ENCODE measurements around the gene NCKIPSD. TPM values are rescaled to one million over a fixed set of nuclear protein-coding genes. Genes with fewer than 3 reads are reported as not detected.

Gene NCKIPSD
- total RNA-seq, 2 donors from 2014 or later: 16.6 to 22.1 TPM

GRCh38 chr3:48662753-48663488 is 22.8 kb downstream of the NCKIPSD start, which contains the start of gene CELSR3:
CELSR3 (minus strand) TSS chr3:48662886; CDS start chr3:48662634, 252 bp downstream.
- intact Hi-C loops (cut with DNase I): no loop called here
- Histone ChIP-seq H3K27me3 (peaks cover 0 to 14% of the 10 kb centered on the region in 2 donors), H3K36me3 (replicated peaks in 1 of 2; ENCODE audit: insufficient read depth in 1 of 2, low read depth in 2 of 2) (no peaks in the 10 kb centered on the region), H3K9me3 (no peaks in the 10 kb centered on the region), H3K4me1 (peaks cover 29% of the 10 kb centered on the region), H3K4me3 (no peak within 1 kb of the TSS), H3K27ac (peak within 1 kb of the TSS in 2 of 4 donors; percentile 54 to 57)
- WGBS, 2 donors: 1 to 3% methylated on average over 11 to 50 of the region's 52 CpGs
- TF ChIP-seq CTCF (IDR thresholded peaks at IDR 0.05) (no peak), POLR2A (IDR thresholded peaks at IDR 0.05) (peak in 1 of 3 donors; percentile 15)
- peak; percentile 39 to 54 (median 47) for DNase-seq
- ATAC-seq: peak; percentile 21

GRCh38 chr3:48662145-48662752 is 23.5 kb downstream of the NCKIPSD start:
- no peak overlapping the region for H3K27ac ChIP-seq
- intact Hi-C loops (cut with DNase I): no loop called here
- TF ChIP-seq CTCF (IDR thresholded peaks at IDR 0.05): no peak
- no peak for TF ChIP-seq POLR2A (IDR thresholded peaks at IDR 0.05)
- DNase-seq (no peak), ATAC-seq (no peak)
- no peaks in the 10 kb centered on the region for H3K9me3 ChIP-seq
- H3K4me3 ChIP-seq: no peak overlapping the region
- peaks cover 29% of the 10 kb centered on the region for H3K4me1 ChIP-seq
- no peaks in the 10 kb centered on the region for H3K36me3 ChIP-seq (replicated peaks in 1 of 2; ENCODE audit: insufficient read depth in 1 of 2, low read depth in 2 of 2)
- WGBS, 2 donors: 2% methylated on average over 32 of the region's 46 CpGs; no CpG with 5 or more reads in 1 of the 2 donors
- H3K27me3 ChIP-seq: peaks cover 0 to 14% of the 10 kb centered on the region in 2 donors

- H3K4me3 ChIP-seq: no peak overlapping the region
- WGBS, 2 donors: 2% methylated on average over 20 to 67 of the region's 67 CpGs
- H3K36me3 ChIP-seq (replicated peaks in 1 of 2; ENCODE audit: insufficient read depth in 1 of 2, low read depth in 2 of 2): no peaks in the 10 kb centered on the region
- no peaks in the 10 kb centered on the region for H3K9me3 ChIP-seq
- intact Hi-C loops (cut with DNase I): no loop called here
- ATAC-seq (peak; percentile 55), DNase-seq (peak; percentile 63 to 74 (median 74))
- TF ChIP-seq POLR2A (IDR thresholded peaks at IDR 0.05) (no peak), CTCF (IDR thresholded peaks at IDR 0.05) (no peak)
- no peak overlapping the region for H3K27ac ChIP-seq
- peaks cover 0 to 14% of the 10 kb centered on the region in 2 donors for H3K27me3 ChIP-seq
- peaks cover 31% of the 10 kb centered on the region for H3K4me1 ChIP-seq
Observed at GRCh38 chr3:48661501-48662144, 24.1 kb downstream of the NCKIPSD start.

GRCh38 chr3:48660800-48661400 is 24.8 kb downstream of the NCKIPSD start:
- TF ChIP-seq CTCF (IDR thresholded peaks at IDR 0.05): no peak
- TF ChIP-seq POLR2A (IDR thresholded peaks at IDR 0.05): no peak
- WGBS, 2 donors: 39 to 58% methylated on average over 50 to 61 of the region's 61 CpGs
- Histone ChIP-seq H3K27ac (no peak overlapping the region), H3K4me1 (peaks cover 35% of the 10 kb centered on the region), H3K4me3 (no peak overlapping the region), H3K36me3 (replicated peaks in 1 of 2; ENCODE audit: insufficient read depth in 1 of 2, low read depth in 2 of 2) (no peaks in the 10 kb centered on the region), H3K9me3 (no peaks in the 10 kb centered on the region), H3K27me3 (peaks cover 0 to 14% of the 10 kb centered on the region in 2 donors)
- intact Hi-C loops (cut with DNase I): no loop called here
- no peak for DNase-seq
- no peak for ATAC-seq
